WTC11 (cell line): ENCODE results near the gene ARAP2. TPM values are rescaled to one million over a fixed set of nuclear protein-coding genes. Genes with fewer than 3 reads are reported as not detected.

Experiments used
- ATAC-seq: fragments of 200-7000 bp; cut with Tn5 transposase; 2 replicates; pipeline ENCODE4 v1.10.0; 2021; ENCODE audit warnings: mild to moderate bottlenecking, moderate library complexity
- CTCF ChIA-PET: fragments of 300-600 bp; sonication (Branson Sonifier 250); formaldehyde crosslinking; loops from one replicate; lab custom pipeline; 2021; ENCODE audit warnings: antibody characterized with exemption; lab: Charles Lee
- POLR2A ChIA-PET: fragments of 350-600 bp; sonication (Branson Sonifier 250); formaldehyde crosslinking; loops from one replicate; lab custom pipeline; 2021; ENCODE audit warnings: antibody characterized with exemption; lab: Charles Lee
- DNase-seq: peaks from one replicate; pipeline ENCODE4 v3.0.0; 2021; ENCODE audit warnings: low spot score
- H3K27ac Mint-ChIP-seq: 2 replicates; pipeline ENCODE4 v1.8.0; 2021; ENCODE audit warnings: mixed read lengths
- H3K27me3 Mint-ChIP-seq: 2 replicates; pipeline ENCODE4 v1.8.0; 2021; ENCODE audit warnings: low read depth, mild to moderate bottlenecking, moderate library complexity, mixed read lengths
- H3K36me3 Mint-ChIP-seq: 2 replicates; pipeline ENCODE4 v1.8.0; 2021; ENCODE audit warnings: mixed read lengths
- H3K4me1 Mint-ChIP-seq: 2 replicates; pipeline ENCODE4 v1.8.0; 2022; ENCODE audit warnings: mixed read lengths
- H3K4me3 Mint-ChIP-seq: 2 replicates; pipeline ENCODE4 v1.8.0; 2021; ENCODE audit warnings: mild to moderate bottlenecking, moderate library complexity, mixed read lengths
- H3K9me3 Mint-ChIP-seq: 2 replicates; pipeline ENCODE4 v1.8.0; 2021; ENCODE audit warnings: mixed read lengths
- ARID4B ChIP-seq: sonication (generic); formaldehyde crosslinking; IDR thresholded peaks from 2 replicates; pipeline ENCODE4 v1.8.0; 2023; ENCODE audit warnings: missing genetic modification reagents, mild to moderate bottlenecking, borderline replicate concordance
- CBFB ChIP-seq: sonication (generic); formaldehyde crosslinking; IDR thresholded peaks from 2 replicates; pipeline ENCODE4 v1.8.1; 2022; ENCODE audit warnings: mild to moderate bottlenecking, low read depth, missing genetic modification reagents
- CREM ChIP-seq: sonication (generic); formaldehyde crosslinking; IDR thresholded peaks from 2 replicates; pipeline ENCODE4 v1.8.1; 2022; ENCODE audit warnings: mild to moderate bottlenecking, missing genetic modification reagents, moderate library complexity
- ELF4 ChIP-seq: sonication (generic); formaldehyde crosslinking; IDR thresholded peaks from 2 replicates; pipeline ENCODE4 v1.8.1; 2022; ENCODE audit warnings: low read depth, mild to moderate bottlenecking, moderate library complexity, missing genetic modification reagents
- EMX1 ChIP-seq: fragments of 250-450 bp; sonication (Bioruptor Pico); IDR thresholded peaks from 2 replicates; pipeline ENCODE4 v1.8.0; 2021; ENCODE audit warnings: mild to moderate bottlenecking
- FOXK1 ChIP-seq: sonication (generic); formaldehyde crosslinking; IDR thresholded peaks from 2 replicates; pipeline ENCODE4 v1.8.0; 2022; ENCODE audit warnings: mild to moderate bottlenecking, moderate library complexity, missing genetic modification reagents
- FOXP1 ChIP-seq: sonication (generic); formaldehyde crosslinking; IDR thresholded peaks from 2 replicates; pipeline ENCODE4 v1.8.0; 2022; ENCODE audit warnings: missing genetic modification reagents, mild to moderate bottlenecking, moderate library complexity, borderline replicate concordance
- IRF2 ChIP-seq: sonication (generic); formaldehyde crosslinking; IDR thresholded peaks from 2 replicates; pipeline ENCODE4 v1.8.0; 2022; ENCODE audit warnings: low read depth, missing genetic modification reagents, borderline replicate concordance
- MXD4 ChIP-seq: fragments of 250-450 bp; sonication (Bioruptor Pico); IDR thresholded peaks from 2 replicates; pipeline ENCODE4 v1.8.0; 2021; ENCODE audit warnings: mild to moderate bottlenecking, moderate library complexity, borderline replicate concordance
- NFE2L1 ChIP-seq: sonication (generic); formaldehyde crosslinking; IDR thresholded peaks from 2 replicates; pipeline ENCODE4 v1.8.1; 2023; ENCODE audit warnings: missing genetic modification reagents
- NFYB ChIP-seq: sonication (generic); formaldehyde crosslinking; conservative IDR thresholded peaks from 2 replicates; pipeline ENCODE4 v1.8.0; 2022; ENCODE audit warnings: low read depth, missing genetic modification reagents
- NR1H2 ChIP-seq: sonication (generic); formaldehyde crosslinking; IDR thresholded peaks from 2 replicates; pipeline ENCODE4 v1.9.0; 2021; ENCODE audit warnings: mild to moderate bottlenecking, moderate library complexity, missing genetic modification reagents
- NR2C2 ChIP-seq: sonication (generic); formaldehyde crosslinking; IDR thresholded peaks from 2 replicates; pipeline ENCODE4 v1.8.0; 2022; ENCODE audit warnings: mild to moderate bottlenecking, missing genetic modification reagents
- RORB ChIP-seq: fragments of 250-450 bp; sonication (Bioruptor Pico); IDR thresholded peaks from 2 replicates; pipeline ENCODE4 v1.9.0; 2021; ENCODE audit warnings: mild to moderate bottlenecking
- SMAD4 ChIP-seq: sonication (generic); formaldehyde crosslinking; IDR thresholded peaks from 2 replicates; pipeline ENCODE4 v1.8.0; 2022; ENCODE audit warnings: mild to moderate bottlenecking, missing genetic modification reagents
- STAT6 ChIP-seq: sonication (generic); formaldehyde crosslinking; conservative IDR thresholded peaks from 2 replicates; pipeline ENCODE4 v1.8.1; 2023; ENCODE audit warnings: mild to moderate bottlenecking, low read depth, missing genetic modification reagents, moderate library complexity
- ZNF263 ChIP-seq: sonication (generic); formaldehyde crosslinking; IDR thresholded peaks from 2 replicates; pipeline ENCODE4 v1.8.1; 2022; ENCODE audit warnings: low read depth, mild to moderate bottlenecking, moderate library complexity, missing genetic modification reagents
- ZNF532 ChIP-seq: fragments of 250-450 bp; sonication (Bioruptor Pico); IDR thresholded peaks from 2 replicates; pipeline ENCODE4 v1.9.0; 2021; ENCODE audit warnings: mild to moderate bottlenecking, borderline replicate concordance
- total RNA-seq: library from RNA; stranded (reverse); gene quantifications from 3 replicates; pipeline ENCODE4 v1.2.3, GENCODE V29; 2021

Gene ARAP2
- total RNA-seq, 1 experiment from 2014 or later: 1.0 TPM

- TF ChIP-seq ARID4B (CRISPR knock-in tag): no peak
These were observed 20.0 kb upstream of the ARAP2 start (continued) for GRCh38 chr4:36264207-36264826.

- Mint-ChIP-seq H3K27ac (no peak overlapping the region), H3K36me3 (no peaks in the 10 kb centered on the region), H3K4me1 (peaks cover 25% of the 10 kb centered on the region), H3K4me3 (no peak overlapping the region), H3K27me3 (no peaks in the 10 kb centered on the region), H3K9me3 (no peaks in the 10 kb centered on the region)
- DNase-seq (no peak), ATAC-seq (no peak)
- ChIA-PET POLR2A (no interaction called here), CTCF (no interaction called here)
- TF ChIP-seq NFYB (CRISPR knock-in tag) (no peak), RORB (CRISPR knock-in tag) (no peak), STAT6 (CRISPR knock-in tag) (no peak), NR2C2 (no peak), FOXK1 (CRISPR knock-in tag) (no peak), SMAD4 (CRISPR knock-in tag) (no peak), FOXP1 (CRISPR knock-in tag) (no peak), IRF2 (CRISPR knock-in tag) (no peak), ZNF263 (CRISPR knock-in tag) (no peak), NR1H2 (no peak), ELF4 (CRISPR knock-in tag) (no peak), MXD4 (CRISPR knock-in tag) (no peak), CREM (CRISPR knock-in tag) (no peak), ZNF532 (CRISPR knock-in tag) (no peak), NFE2L1 (CRISPR knock-in tag) (no peak), CBFB (CRISPR knock-in tag) (no peak), EMX1 (CRISPR knock-in tag) (no peak)
These were observed 16.4 kb upstream of the ARAP2 start for GRCh38 chr4:36260731-36261130.
